Thyroid gland (tissue), 4 donors: ENCODE data around the gene RPS19.

ENCODE experiments used
- CTCF ChIP-seq, 6 experiments: fragments of 200-600 bp in 3 of 6; fragments of 450-650 bp in 3 of 6; sonication (generic) in 3 of 6; IDR thresholded peaks; one replicate each; pipeline ENCODE4 v1.5.1; 2016 to 2019; ENCODE audit warnings: antibody characterized with exemption in 6 of 6, mild to moderate bottlenecking in 2 of 6, inconsistent platforms in 1 of 6, moderate library complexity in 1 of 6
- POLR2A ChIP-seq, 2 donors: fragments of 450-650 bp; IDR thresholded peaks; one replicate each; pipeline ENCODE4 v1.6.1; 2017; ENCODE audit warnings: antibody characterized with exemption in 2 of 2, mild to moderate bottlenecking in 2 of 2, moderate library complexity in 1 of 2

- TF ChIP-seq CTCF (IDR thresholded peaks at IDR 0.05), result no peak
- TF ChIP-seq POLR2A (IDR thresholded peaks at IDR 0.05), result no peak
These were observed 1.2 kb downstream of the RPS19 start for GRCh38 chr19:41861116-41861768.
